Measurements from ENCODE around the gene WIPI1.
"Not testable (repeated sequence)": the region's sequence is repeated elsewhere in the genome, so short reads cannot be mapped to it uniquely, and the experiment has no call there.

WIPI1 gene

GRCh38 chr17:68413597-68414560 is 43.4 kb downstream of the WIPI1 start:
- not testable (repeated sequence) for DNase-seq (ENCODE audit: low spot score)

GRCh38 chr17:68407656-68408055 is 49.6 kb downstream of the WIPI1 start:
- DNase-seq (ENCODE audit: low spot score) = not testable (repeated sequence)

GRCh38 chr17:68403837-68404236 is 53.5 kb downstream of the WIPI1 start:
- DNase-seq (ENCODE audit: low spot score) = not testable (repeated sequence)

- no peak for DNase-seq (ENCODE audit: low spot score)
Observed at GRCh38 chr17:68403122-68403521, 54.2 kb downstream of the WIPI1 start.

- DNase-seq (ENCODE audit: low spot score) = no peak
Observed at GRCh38 chr17:68401288-68401687, 56.0 kb downstream of the WIPI1 start.

- no peak for DNase-seq (ENCODE audit: low spot score)
Observed at GRCh38 chr17:68400404-68400735, 56.9 kb downstream of the WIPI1 start.

GRCh38 chr17:68399638-68400403 is 57.5 kb downstream of the WIPI1 start:
- DNase-seq (ENCODE audit: low spot score) = no peak

- peak; percentile 45 for DNase-seq (ENCODE audit: low spot score)
Observed at GRCh38 chr17:68398691-68399637, 58.3 kb downstream of the WIPI1 start.

- DNase-seq (ENCODE audit: low spot score) = no peak
Observed at GRCh38 chr17:68397108-68397536, 60.2 kb downstream of the WIPI1 start.

- no peak for DNase-seq (ENCODE audit: low spot score)
Observed at GRCh38 chr17:68396226-68397107, 60.8 kb downstream of the WIPI1 start.

GRCh38 chr17:68394608-68395331 is 62.5 kb downstream of the WIPI1 start:
- DNase-seq (ENCODE audit: low spot score) = no peak

GRCh38 chr17:68391561-68392268 is 65.6 kb downstream of the WIPI1 start:
- no peak for DNase-seq (ENCODE audit: low spot score)

GRCh38 chr17:68390888-68391545 is 66.3 kb downstream of the WIPI1 start:
- no peak for DNase-seq (ENCODE audit: low spot score)

- no peak for DNase-seq (ENCODE audit: low spot score)
Observed at GRCh38 chr17:68389041-68389440, 68.3 kb downstream of the WIPI1 start.

- DNase-seq (ENCODE audit: low spot score) = no peak
Observed at GRCh38 chr17:68387435-68388218, 69.7 kb downstream of the WIPI1 start.

GRCh38 chr17:68385490-68386215 is 71.6 kb downstream of the WIPI1 start:
- DNase-seq (ENCODE audit: low spot score) = no peak

- DNase-seq (ENCODE audit: low spot score) = no peak
Observed at GRCh38 chr17:68384941-68385340, 72.4 kb downstream of the WIPI1 start.

All from pons (tissue), 1 donor.